Thymus (tissue), 11 donors: ENCODE measurements around the gene WWP2. TPM values are rescaled to one million over a fixed set of nuclear protein-coding genes. Genes with fewer than 3 reads are reported as not detected.
"Not testable (repeated sequence)": the region's sequence is repeated elsewhere in the genome, so short reads cannot be mapped to it uniquely, and the experiment has no call there.

Experiments used
- DNase-seq, 9 donors: peaks; one replicate each; pipeline ENCODE4 v3.0.0-alpha.2; 2013; ENCODE audit warnings: low spot score in 9 of 9, low read depth in 6 of 9, missing footprints in 1 of 9
- H3K27ac ChIP-seq, 2 donors: one replicate each; pipeline ENCODE4 v1.5.1; 2013; ENCODE audit warnings: control low read depth in 1 of 2, low read depth in 1 of 2, low read length in 1 of 2, mild to moderate bottlenecking in 1 of 2, moderate library complexity in 1 of 2
- H3K27me3 ChIP-seq, 2 donors: one replicate each; pipeline ENCODE4 v1.5.1; 2013; ENCODE audit warnings: low read length in 1 of 2; ENCODE audit not compliant: control insufficient read depth in 2 of 2, insufficient read depth in 1 of 2
- H3K36me3 ChIP-seq, 2 donors: one replicate each; pipeline ENCODE4 v1.5.1; 2013; ENCODE audit warnings: low read length in 1 of 2, mild to moderate bottlenecking in 1 of 2, moderate library complexity in 1 of 2; ENCODE audit not compliant: control insufficient read depth in 2 of 2, insufficient read depth in 2 of 2
- H3K4me1 ChIP-seq, 2 donors: one replicate each; pipeline ENCODE4 v1.5.1; 2013; ENCODE audit warnings: low read length in 2 of 2; ENCODE audit not compliant: control insufficient read depth in 2 of 2, insufficient read depth in 2 of 2
- H3K4me3 ChIP-seq, 2 donors: one replicate each; pipeline ENCODE4 v1.5.1; 2013; ENCODE audit warnings: low read length in 2 of 2, control low read depth in 1 of 2, mild to moderate bottlenecking in 1 of 2
- H3K9me3 ChIP-seq, 2 donors: one replicate each; pipeline ENCODE4 v1.5.1; 2013; ENCODE audit warnings: low read length in 1 of 2, mild to moderate bottlenecking in 1 of 2; ENCODE audit not compliant: control insufficient read depth in 2 of 2, insufficient read depth in 1 of 2
- WGBS: extraction: QIAGEN DNeasy Blood & Tissue Kit; methylation state at CpG from one replicate; pipeline ENCODE4 v1.1.7; 2013; 5-methylcytosine and 5-hydroxymethylcytosine counted together
- polyA plus RNA-seq: library from polyadenylated mRNA; stranded (reverse); fragments of 200-250 nt; gene quantifications from one replicate; pipeline ENCODE4 v1.2.3, GENCODE V29; 2013
- total RNA-seq: library from RNA; stranded (reverse); fragments of 120-200 nt; gene quantifications from one replicate; pipeline ENCODE4 v1.2.4, GENCODE V29; 2013
- donor health status: healthy.

The WWP2 gene
- total and polyA plus RNA-seq, 2 donors = 13.5 to 21.1 TPM

GRCh38 chr16:69724981-69725479 is 37.1 kb upstream of the WWP2 start:
- no peak overlapping the region for H3K4me3 ChIP-seq
- WGBS = 91% methylated on average over 6 of the region's 6 CpGs
- no peaks in the 10 kb centered on the region for H3K36me3 ChIP-seq
- H3K27ac ChIP-seq = no peak overlapping the region
- H3K4me1 ChIP-seq = peaks cover 12 to 16% of the 10 kb centered on the region in 2 donors
- H3K27me3 ChIP-seq = no peaks in the 10 kb centered on the region
- peaks cover 0 to 1% of the 10 kb centered on the region in 2 donors for H3K9me3 ChIP-seq
- no peak for DNase-seq

- H3K4me3 ChIP-seq = peak overlapping the region; percentile 63 to 78
- peak in 1 of 9 donors; percentile 5 for DNase-seq
- H3K36me3 ChIP-seq = no peaks in the 10 kb centered on the region
- peaks cover 12 to 16% of the 10 kb centered on the region in 2 donors for H3K4me1 ChIP-seq
- 76% methylated on average over 32 of the region's 32 CpGs for WGBS
- no peaks in the 10 kb centered on the region for H3K27me3 ChIP-seq
- H3K9me3 ChIP-seq = peaks cover 0 to 1% of the 10 kb centered on the region in 2 donors
- H3K27ac ChIP-seq = peak overlapping the region in 1 of 2 donors; percentile 82
Measured at GRCh38 chr16:69725480-69726312, 36.4 kb upstream of the WWP2 start.

GRCh38 chr16:69726313-69727060 is 35.6 kb upstream of the WWP2 start, which contains the start of gene NQO1:
NQO1 (minus strand) TSS chr16:69726560; CDS start chr16:69726439, 121 bp downstream.
- Histone ChIP-seq H3K36me3 (no peaks in the 10 kb centered on the region), H3K4me3 (peak within 1 kb of the TSS; percentile 63 to 78), H3K27me3 (no peaks in the 10 kb centered on the region), H3K4me1 (peaks cover 12 to 16% of the 10 kb centered on the region in 2 donors), H3K27ac (peak within 1 kb of the TSS; percentile 73 to 82), H3K9me3 (peaks cover 0 to 1% of the 10 kb centered on the region in 2 donors)
- DNase-seq = peak; percentile 49 to 87 (median 69)
- 1% methylated on average over 31 of the region's 31 CpGs for WGBS

DNA sequence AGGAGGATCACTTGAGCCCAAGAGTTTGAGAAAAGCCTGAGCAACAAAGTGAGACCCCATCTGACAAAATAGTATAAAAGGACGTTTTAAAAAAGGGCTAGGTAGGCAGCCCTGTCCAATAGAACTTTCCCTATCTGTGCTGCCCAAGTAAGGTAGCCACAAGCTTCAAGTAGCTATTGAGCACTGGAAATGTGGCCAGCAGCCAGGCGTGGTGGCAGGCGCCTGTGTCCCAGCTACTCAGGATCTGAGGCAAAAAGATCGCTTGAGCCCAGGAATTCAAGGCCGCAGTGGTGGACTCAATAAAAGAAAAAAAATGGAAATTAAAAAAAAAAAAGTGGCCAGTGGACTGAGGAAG is 34.2 kb upstream of the WWP2 start:
- Histone ChIP-seq H3K27me3 (no peaks in the 10 kb centered on the region), H3K27ac (no peak overlapping the region), H3K4me3 (no peak overlapping the region), H3K4me1 (peaks cover 12 to 16% of the 10 kb centered on the region in 2 donors), H3K9me3 (peaks cover 0 to 1% of the 10 kb centered on the region in 2 donors), H3K36me3 (no peaks in the 10 kb centered on the region)
- no peak for DNase-seq
- WGBS = 96% methylated on average over 5 of the region's 5 CpGs

DNA sequence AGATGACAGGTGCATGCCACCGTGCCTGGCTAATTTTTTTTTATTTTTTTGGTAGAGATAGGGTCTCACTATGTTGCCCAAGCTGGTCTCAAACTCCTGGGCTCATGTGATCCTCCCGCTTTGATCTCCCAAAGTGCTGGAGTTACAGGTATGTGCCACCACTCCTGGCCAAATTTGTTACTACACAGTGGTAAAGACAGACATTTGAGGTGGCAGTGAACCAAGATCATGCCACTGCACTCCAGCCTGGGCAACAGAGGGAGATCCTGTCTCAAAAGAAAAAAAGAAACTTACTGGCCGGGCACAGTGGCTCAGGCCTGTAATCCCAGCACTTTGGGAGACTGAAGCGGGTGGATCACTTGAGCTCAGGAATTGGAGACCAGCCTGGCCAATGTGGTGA is 33.1 kb upstream of the WWP2 start:
- not testable (repeated sequence) for H3K36me3 ChIP-seq, H3K27me3 ChIP-seq, DNase-seq, H3K27ac ChIP-seq, H3K9me3 ChIP-seq, H3K4me3 ChIP-seq
- WGBS = 98% methylated on average over 4 of the region's 4 CpGs
- peaks cover 12 to 16% of the 10 kb centered on the region in 2 donors for H3K4me1 ChIP-seq

DNA sequence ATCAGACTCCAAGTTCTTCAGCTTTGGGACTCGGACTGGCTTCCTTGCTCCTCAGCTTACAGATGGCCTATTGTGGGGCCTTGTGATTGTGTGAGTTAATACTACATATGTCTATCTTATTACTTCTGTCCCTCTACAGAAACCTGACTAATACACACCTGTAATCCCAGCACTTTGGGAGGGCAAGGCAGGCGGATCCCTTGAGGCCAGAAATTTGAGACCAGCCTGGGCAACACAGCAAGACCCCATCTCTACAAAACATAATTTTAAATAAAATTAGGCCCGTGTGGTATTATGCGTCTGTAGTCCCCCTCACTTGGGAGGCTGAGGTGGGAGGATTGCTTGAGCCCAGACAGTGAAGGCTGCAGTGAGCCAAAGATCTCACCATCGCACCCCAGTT is 30.9 kb upstream of the WWP2 start:
- H3K27ac ChIP-seq, H3K4me3 ChIP-seq, H3K9me3 ChIP-seq, H3K27me3 ChIP-seq, DNase-seq, H3K36me3 ChIP-seq: not testable (repeated sequence)
- WGBS = 91% methylated on average over 5 of the region's 5 CpGs
- peaks cover 8 to 11% of the 10 kb centered on the region in 2 donors for H3K4me1 ChIP-seq

- Histone ChIP-seq H3K9me3 (no peaks in the 10 kb centered on the region), H3K36me3 (no peaks in the 10 kb centered on the region), H3K27me3 (no peaks in the 10 kb centered on the region), H3K27ac (no peak overlapping the region), H3K4me3 (no peak overlapping the region), H3K4me1 (peaks cover 3 to 4% of the 10 kb centered on the region in 2 donors)
- no peak for DNase-seq
- 97% methylated on average over 6 of the region's 6 CpGs for WGBS
Measured at GRCh38 chr16:69732101-69732500, 30.0 kb upstream of the WWP2 start.

- Histone ChIP-seq H3K36me3 (peaks cover 57 to 65% of the 10 kb centered on the region in 2 donors), H3K27ac (no peak overlapping the region), H3K9me3 (no peaks in the 10 kb centered on the region), H3K27me3 (no peaks in the 10 kb centered on the region), H3K4me3 (no peak overlapping the region), H3K4me1 (peaks cover 0 to 5% of the 10 kb centered on the region in 2 donors)
- no peak for DNase-seq
- 91% methylated on average over 8 of the region's 8 CpGs for WGBS
Measured at GRCh38 chr16:69741519-69741918, 20.6 kb upstream of the WWP2 start.
